HG03175 (cell line): Measurements from ENCODE around the gene NUBP2.

Source experiments
- ATAC-seq: cut with Tn5 transposase; IDR thresholded peaks from one replicate; pipeline ENCODE4 v1.9.1; 2021; ENCODE audit warnings: mild to moderate bottlenecking, moderate library complexity; ENCODE audit not compliant: unreplicated experiment

The NUBP2 gene

DNA sequence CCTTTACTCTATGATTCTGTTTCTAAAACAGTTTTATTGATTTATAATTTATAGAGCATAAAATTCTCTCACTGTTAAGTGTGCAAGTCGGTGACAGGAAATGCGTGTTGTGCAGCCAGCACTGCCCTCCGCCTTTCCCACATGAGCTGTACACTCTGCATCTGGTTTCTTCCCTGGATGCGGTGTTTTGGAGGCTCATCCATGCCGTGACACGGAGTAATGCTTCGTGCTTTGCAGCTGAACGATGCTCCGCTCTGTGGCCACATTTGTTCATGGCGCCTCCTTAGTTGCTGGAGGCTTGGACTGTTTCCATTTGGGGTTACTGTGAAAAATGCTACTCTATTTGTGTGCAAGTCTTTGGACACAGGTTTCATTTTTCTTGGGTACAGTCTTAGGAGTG is 17.9 kb downstream of the NUBP2 start:
- ATAC-seq = no peak

DNA sequence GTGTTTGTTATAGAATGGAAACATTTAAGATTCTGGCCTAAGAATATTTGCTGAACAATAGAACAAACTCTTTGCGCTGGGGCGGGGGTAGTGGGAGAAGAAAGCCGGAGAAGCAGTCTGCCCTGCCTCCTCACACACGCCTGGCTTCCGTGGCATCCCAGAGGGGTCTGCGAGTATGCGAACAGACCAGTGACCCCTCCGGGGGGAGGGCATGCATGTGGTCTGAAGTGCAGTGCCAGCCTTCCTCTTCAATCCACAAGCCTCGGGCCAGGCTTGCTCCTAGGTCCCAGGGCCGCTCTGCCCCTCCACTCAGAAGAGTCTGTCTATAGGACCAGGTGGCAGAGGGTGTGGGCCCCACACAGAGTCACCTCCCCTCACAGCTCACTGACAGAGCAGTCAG is 24.9 kb downstream of the NUBP2 start:
- ATAC-seq = no peak

DNA sequence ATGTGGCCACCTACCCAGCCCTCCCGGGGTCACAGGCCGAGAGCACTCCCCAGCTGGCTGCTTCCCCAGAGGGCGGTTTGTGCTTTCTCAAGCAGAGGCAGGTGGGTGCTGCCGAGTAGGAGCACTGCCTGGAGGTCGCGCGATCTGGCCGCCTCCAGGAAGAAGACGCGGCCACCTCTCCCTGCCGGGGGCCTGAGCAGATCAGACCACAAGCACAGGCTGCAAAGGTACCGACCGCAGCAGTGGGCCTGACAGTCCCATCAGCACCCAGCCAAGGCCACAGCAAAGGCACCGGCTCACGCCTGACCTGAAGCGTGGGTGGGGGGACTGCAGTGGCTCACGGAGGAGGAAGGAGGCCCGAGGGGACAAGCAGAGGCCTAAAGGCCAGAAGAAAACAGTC is 25.9 kb downstream of the NUBP2 start:
- no peak for ATAC-seq

DNA sequence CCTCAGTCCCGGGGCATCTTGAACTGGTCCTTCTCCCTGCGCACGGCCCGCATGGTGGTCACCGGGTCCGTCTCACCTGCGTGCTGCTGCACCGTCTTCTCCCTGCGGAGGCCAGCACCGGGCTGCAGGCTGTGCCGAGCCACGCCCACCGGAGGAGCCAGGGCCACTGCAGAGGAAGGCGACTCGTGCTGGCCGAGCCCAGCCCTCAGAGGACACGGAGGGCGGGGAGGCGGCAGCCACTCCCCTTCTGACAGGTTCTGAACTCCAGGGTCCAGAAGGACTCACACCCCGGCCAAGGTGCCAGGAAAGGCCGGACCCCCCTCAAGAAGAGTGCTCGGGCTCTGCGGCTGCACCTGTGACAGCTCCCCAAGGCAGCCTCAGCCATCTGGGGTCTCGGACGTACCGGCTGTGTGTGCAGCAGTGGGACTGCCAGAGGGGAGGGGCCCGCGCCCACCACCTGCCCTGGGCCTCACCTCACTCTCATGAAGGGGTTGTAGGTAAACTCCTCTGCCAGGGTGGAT is 26.6 kb downstream of the NUBP2 start:
- ATAC-seq = no peak

DNA sequence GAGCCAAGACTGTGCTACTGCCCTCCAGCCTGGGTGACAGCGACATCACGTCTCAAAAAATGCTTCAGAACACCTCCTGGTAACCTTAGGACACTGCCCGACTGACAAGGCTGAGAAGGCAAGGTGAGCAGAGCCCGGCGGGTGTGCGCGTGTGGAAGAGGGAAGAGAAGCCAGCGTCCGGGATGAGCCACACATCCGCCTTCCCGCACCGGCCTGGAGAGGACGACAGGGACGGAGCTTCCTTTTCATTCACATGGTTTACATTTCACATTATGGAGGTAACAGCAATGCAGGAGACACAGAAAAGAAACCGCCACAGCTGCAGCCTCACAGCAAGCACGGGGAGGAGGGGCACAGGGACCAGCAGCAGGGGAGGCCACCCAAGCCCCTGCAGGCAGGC is 27.3 kb downstream of the NUBP2 start:
- ATAC-seq = no peak

DNA sequence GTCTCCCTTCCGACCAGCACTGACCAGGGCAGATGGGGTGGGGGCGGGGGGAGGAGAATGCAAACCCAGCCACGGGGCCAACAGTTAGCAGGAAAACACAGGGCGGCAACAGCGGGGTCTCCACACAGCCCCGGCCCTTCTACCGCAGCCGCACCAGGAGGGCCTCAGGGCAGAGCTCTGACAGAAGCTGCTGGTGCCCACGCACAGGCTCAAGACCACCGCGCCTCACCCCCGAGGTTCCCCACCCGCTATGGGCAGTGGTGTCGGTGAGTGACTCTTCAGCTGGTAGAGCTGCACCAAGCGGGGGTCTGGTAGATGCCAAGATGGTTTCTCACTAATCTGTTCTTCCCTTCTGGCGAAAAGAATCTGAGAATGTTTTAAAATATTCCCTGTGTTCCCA is 27.8 kb downstream of the NUBP2 start:
- ATAC-seq = no peak

DNA sequence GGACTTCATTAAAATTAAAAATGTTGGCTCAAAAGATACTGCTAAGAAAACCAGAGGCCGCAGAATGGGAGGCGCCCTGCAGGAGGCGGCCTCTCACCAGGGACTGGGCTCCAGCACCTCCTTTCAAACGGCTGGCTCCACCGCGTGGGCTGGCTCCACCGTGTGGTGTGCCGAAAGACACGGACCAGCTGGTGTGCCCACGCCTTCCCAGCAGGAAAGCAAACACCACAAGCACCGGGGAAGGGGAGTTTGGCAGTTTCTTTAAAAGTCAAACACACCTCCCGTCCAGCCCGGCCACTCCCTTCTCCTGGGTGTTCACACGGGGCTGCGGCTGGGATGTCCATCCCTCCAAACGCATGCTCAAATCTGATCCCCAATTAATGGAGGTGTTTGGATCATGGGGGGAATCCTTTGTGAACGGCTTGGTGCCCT is 30.0 kb downstream of the NUBP2 start:
- no peak for ATAC-seq

DNA sequence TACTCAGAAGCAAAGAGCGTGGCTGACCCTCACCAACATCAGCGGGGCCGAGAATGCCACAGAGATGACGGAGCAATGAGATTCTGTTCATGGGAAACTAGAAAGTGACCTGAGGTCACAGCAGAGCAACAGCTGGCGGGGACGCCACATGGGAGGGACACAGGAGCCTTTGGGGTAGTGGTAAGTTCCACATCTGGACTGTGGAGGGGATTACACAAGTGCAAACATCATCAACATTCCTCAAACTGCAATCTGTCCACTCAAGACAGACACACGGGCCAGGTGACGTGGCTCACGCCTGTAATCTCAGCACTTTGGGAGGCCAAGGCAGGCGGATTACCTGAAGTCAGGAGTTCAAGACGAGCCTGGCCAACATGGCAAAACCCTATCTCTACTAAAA is 32.7 kb downstream of the NUBP2 start:
- no peak for ATAC-seq

DNA sequence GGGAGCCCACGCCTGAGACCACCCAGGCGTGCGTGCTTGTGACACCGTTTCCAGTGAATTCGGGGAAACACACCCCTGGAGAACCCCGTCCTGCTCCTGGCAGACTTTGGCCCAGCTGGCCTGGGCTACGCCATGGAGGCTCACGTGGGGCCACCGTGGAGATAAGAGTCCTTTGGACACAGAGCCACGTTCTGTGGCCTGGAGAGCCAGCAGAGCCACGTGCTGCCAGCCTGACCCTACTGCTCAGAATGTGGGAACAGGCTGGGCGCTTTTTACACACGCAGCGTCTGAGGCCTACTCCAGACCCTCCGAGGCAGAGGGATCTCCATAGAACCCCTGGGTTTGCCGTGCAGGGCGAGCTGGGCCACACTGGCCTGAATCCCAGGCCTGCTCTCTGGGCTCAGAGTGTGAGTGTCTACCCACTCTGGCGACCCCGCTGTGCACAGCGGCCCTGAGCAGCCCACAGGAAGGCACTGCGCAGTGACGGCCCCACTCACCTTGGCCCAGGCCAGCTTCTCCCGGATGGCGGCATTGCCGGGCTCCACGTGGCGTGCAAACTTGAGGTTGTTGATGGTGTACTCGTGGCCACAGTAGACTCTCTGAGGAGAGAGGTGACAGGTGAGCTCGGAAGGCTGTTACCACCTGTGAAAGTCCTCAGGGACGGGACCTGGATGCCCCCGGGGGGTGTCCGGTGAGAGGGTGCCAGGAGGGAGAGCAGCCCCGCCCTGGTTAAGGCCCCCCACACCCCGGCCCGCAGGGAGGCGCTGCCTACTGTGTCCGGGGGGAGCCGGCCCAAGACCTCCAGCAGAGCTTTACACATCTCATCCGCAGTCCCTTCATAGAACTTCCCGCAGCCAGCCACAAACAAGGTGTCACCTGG is 33.9 kb downstream of the NUBP2 start:
- no peak for ATAC-seq

DNA sequence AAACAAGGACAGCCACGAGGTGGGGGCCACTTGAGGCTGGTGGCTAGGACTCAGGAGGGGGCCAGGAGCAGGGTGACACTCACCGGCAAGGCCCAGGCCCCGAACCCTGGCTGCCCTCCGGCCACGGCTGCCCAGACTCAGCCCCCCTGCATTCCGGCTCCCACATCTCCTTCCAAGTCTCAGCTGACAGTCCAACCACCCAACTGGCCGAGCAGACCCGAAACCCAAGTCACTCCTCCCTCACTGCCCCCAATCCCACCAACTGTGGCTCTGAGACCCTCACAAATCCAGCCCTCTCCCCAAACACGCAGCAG is 34.5 kb downstream of the NUBP2 start:
- ATAC-seq = no peak

DNA sequence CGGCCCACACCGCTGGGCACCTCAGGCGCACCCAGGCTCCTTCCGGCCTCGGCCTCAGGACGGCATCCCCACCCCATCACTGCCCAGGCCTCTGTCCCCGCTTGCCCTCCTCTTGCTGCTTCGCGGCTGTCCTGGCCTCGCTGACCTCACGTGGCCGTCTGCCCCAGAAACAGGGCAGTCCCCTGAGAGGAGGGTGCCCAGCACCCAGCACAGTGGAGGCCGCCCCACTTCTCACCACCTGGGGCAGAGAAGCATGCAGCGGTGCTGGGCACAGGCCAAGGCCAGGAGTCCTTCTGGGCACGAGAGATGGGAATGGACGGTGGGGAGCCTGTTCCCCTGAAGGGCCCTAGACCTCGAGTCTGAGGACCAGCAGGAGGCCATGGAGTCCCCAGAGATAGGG is 35.0 kb downstream of the NUBP2 start:
- no peak for ATAC-seq

DNA sequence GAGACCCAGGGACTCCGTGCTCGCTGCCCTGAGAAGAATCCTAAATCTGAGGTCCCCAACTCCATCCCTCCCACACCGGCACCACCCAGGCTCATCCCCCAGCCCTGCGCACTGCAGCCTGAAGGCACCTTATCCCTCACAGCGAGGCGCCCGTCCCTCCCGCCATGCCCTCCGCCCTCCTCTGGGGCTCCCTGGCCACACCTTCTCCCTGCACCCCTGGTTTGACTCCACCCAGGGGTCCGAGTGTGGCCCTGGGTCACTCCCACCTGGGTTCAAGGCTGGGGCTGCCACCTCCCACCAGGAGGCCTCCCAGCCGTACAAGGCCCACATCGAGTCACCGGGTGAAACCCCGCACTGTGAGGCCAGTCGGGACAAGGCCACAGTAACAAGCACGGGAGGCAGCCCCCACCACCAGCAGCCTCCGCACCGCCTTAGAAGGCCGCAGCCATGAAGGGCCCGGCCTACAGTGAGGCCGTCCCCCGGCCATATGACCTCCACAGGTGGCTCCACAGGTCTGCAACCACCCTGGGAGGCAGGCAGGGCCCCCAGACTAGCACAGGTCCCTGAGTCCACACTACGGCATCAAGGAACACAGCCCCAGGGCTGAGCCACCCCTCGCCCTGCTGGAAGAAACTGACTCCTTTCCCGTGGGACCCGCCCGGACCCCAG is 35.6 kb downstream of the NUBP2 start:
- ATAC-seq = no peak

DNA sequence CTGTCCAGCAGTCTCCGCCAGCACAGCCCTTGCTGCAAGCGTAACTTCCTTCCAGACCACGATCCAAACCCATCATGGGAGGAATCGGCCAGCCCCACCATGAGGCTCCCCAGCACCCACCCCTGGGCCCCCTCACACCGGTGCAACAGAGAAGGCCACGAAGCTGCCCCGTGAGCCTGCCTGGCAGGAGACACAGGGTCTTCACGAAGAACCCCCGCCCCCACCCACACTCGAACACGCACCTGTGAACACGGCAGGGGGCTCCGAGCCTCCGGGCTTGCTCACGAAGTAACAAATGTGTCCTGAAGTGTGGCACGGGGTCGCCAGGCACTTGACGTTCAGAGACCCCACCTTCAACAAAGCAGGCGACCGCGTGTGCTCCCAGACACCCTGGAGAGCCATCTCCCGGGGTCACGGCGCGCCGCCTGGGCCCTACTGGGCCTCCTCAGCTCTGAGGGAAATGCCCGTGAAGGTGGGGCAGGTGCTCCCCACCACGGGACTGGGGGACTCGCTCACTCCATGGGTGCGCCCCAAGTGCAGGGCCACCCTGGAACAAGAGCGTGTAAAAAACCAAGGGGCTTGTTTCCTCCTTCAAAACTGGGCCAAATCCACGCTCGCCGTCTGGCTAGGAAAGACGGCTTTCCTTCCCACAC is 36.2 kb downstream of the NUBP2 start:
- ATAC-seq = no peak

DNA sequence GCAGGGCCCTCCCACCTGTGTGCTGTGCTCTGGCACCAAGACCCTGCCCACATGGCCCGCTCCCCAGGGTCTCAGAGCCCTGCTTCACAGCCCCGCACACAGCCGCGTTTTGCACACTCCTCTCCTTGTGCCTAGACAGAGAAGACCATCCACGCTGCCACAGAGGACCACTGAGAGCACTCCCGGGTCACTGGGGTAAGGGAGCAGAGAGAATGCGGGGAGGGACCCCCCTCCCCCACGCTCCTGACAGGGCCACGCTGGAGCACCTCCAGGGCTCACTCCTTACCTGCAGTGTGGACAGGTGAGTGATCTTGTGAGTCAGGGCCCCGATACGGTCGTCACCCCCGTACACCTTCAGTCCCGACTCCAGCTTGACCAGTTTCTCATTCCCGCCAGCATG is 36.9 kb downstream of the NUBP2 start:
- ATAC-seq = no peak

DNA sequence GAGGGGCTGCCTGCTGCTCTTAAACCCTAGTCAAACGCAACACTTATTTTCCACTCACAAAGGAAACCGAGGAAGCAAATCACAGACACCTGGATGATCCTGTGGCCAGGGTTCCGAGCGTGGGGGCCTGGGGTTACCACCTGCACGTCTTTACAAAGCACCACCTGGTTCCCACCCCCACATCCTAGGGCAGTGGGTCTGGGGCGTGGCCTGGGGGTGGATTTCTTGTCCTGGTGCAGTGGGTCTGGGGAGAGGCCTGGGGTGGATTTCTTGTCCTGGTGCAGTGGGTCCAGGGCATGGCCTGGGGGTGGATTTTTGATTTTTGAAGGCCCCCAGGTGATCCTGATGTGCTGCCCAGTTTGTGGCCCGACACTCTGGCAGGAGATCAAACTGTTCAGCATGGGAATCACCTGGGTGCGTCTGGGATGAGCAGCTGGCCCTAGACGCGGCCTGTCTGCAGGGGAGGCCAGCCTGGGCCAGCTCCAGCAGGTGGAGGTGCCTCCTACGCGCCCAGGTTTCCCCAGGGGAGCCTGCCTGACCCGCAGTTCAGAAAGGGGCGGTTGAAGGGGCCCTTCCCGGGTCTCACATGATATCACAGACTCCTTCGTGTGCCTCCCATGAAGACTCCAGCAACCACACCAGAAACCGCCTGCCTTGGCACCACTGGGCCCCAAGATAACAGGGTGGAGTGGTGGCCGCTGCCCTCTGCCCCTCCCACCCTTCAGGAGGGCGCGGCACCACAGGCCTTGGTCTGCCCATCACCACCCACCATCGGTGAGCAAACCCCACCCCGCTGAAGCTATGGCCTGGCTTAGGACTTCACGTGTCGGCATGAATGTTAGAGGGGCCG is 37.6 kb downstream of the NUBP2 start:
- no peak for ATAC-seq

DNA sequence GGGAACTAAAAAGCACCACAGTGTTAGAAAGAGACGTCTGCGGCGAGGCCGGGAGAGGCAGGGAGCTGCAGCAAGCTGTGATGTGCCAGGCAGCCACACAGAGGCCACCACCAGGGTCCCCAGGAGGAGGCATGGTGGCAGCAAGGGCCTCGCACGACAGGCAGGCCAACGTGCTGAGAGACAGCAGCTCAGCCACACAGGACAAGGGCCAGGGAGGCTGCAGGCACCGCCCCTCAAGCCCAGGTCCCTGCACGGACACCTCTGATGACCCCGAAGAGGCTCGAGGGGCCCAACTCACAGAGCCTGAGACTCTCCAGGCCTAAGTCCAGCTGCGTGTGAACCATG is 38.2 kb downstream of the NUBP2 start:
- no peak for ATAC-seq

DNA sequence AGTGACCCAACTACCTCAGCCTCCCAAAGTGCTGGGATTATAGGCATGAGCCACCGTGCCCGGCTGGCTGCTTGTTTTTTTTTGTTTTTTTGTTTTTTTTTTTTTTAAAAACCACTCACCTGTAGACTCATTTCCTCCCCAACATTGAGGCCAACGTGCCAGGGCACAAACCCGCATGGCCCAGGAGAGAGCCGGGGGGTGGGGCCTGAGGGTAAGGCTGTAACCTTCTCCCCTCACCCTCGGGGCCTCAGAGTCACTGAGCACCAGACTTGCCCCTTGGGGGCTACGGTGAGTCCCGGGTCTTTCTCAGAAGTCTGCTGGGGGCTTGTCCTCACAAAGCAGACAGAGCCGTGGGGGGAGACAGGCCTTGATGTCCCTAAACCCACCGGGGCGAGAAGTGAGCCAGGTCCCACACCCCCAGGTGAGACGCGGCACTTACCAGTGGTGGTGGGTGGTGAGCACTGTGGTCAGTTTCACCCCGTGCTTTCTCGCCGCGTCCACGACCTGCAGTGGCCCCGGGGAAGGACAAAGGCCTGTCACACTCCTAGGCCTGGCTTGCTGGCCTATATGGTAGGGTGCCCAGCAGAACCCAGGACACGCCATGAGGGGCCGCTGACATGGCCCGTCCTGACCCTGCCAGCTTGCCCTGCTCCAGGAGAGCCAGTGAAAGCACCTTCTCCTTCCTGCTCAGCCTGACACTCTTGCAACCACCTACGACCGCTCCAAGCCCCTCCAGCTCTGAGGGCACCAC is 39.3 kb downstream of the NUBP2 start:
- ATAC-seq = no peak

DNA sequence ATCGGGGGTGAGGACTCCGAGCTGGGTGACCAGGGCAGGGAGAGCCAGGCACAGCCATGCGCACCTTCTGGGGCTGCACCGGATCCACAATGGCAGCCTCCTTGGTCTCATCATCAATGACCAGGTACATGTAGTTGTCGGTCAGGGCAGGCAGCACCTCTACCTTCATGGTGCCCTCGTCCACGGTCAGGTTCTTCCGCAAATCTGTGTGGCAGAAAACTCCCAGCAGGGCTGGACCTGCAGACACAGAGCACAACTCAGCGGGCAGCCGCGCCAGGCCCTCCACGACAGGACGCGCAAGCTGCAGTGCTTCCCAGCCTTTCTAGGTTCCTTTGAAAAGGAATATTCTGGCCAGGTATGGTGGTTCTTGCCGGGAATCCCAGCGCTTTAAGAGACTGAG is 40.0 kb downstream of the NUBP2 start:
- ATAC-seq = no peak

DNA sequence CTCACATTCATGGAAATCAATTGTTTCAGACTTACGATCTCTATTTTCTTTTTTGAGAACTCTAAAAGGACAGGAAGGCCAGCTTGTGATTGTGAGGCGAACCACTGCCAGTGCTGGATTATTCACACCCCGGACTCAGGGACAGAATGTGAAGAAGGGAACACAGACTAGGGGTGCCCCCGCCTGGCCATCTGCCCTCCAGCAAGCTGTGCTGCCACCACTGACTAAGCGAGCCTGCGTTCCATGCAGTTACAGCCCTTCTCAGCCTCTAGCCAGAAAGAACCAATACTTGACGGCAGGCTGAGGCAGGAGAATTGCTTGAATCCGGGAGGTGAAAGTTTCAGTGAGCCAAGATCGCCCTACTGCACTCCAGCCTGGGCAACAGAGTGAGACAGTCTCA is 41.1 kb downstream of the NUBP2 start:
- no peak for ATAC-seq

DNA sequence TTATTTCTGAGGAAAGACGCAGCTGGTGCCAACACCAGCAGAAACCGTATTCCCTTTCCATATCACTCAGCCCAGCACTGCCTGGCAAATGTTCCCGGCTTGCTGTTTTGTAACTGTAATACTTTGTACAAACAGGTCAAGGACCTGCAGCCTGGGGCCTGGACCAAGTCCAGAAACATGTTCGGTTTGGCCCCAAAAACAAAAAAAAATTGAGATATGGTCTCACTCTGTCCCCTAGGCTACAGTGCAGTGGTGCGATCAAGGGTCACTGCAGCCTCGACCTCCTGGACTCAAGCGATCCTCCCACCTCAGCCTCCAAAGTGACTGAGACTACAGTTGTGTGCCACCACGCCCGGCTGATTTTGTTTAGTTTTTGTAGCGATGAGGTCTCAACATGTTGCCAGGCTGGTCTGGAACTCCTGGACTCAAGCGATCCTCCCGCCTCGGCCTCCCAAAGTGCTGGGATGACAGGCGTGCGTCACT is 42.7 kb downstream of the NUBP2 start:
- ATAC-seq = no peak
